Duodenal mucosa (tissue), 2 donors: ENCODE data around the gene PNMA5.
"Not testable (repeated sequence)": the region's sequence is repeated elsewhere in the genome, so short reads cannot be mapped to it uniquely, and the experiment has no call there.

Experiments used
- H3K27ac ChIP-seq: one replicate; pipeline ENCODE4 v1.7.0; 2013; ENCODE audit warnings: low read depth, low read length
- H3K27me3 ChIP-seq, 2 donors: one replicate each; pipeline ENCODE4 v1.7.0; 2013; ENCODE audit warnings: low read length in 2 of 2, control low read depth in 1 of 2; ENCODE audit not compliant: insufficient read depth in 2 of 2, control insufficient read depth in 1 of 2
- H3K36me3 ChIP-seq, 2 donors: one replicate each; pipeline ENCODE4 v1.7.0; 2013; ENCODE audit warnings: low read length in 2 of 2, control low read depth in 1 of 2; ENCODE audit not compliant: insufficient read depth in 2 of 2, control insufficient read depth in 1 of 2
- H3K4me1 ChIP-seq, 2 donors: one replicate each; pipeline ENCODE4 v1.7.0; 2013; ENCODE audit warnings: low read length in 2 of 2, control low read depth in 1 of 2; ENCODE audit not compliant: insufficient read depth in 2 of 2, control insufficient read depth in 1 of 2
- H3K4me3 ChIP-seq, 2 donors: one replicate each; pipeline ENCODE4 v1.7.0; 2013; ENCODE audit warnings: low read length in 2 of 2, low read depth in 1 of 2
- H3K9ac ChIP-seq, 2 donors: one replicate each; pipeline ENCODE4 v1.7.0; 2013; ENCODE audit warnings: low read length in 2 of 2, low read depth in 1 of 2
- H3K9me3 ChIP-seq, 2 donors: one replicate each; pipeline ENCODE4 v1.7.0; 2013; ENCODE audit warnings: low read length in 2 of 2, control low read depth in 1 of 2; ENCODE audit not compliant: control insufficient read depth in 1 of 2

Gene PNMA5

GRCh38 chrX:153003981-153004380 lies 10.1 kb upstream of the PNMA5 start:
- Histone ChIP-seq H3K4me1 (no peaks in the 10 kb centered on the region), H3K27ac (no peak overlapping the region), H3K9me3 (no peaks in the 10 kb centered on the region), H3K9ac (no peak overlapping the region), H3K27me3 (no peaks in the 10 kb centered on the region), H3K36me3 (no peaks in the 10 kb centered on the region), H3K4me3 (no peak overlapping the region)

- H3K9ac ChIP-seq, H3K27me3 ChIP-seq, H3K27ac ChIP-seq, H3K4me1 ChIP-seq, H3K4me3 ChIP-seq, H3K9me3 ChIP-seq, H3K36me3 ChIP-seq: not testable (repeated sequence)
Measured at GRCh38 chrX:153002182-153002581, 8.3 kb upstream of the PNMA5 start.

GRCh38 chrX:152997337-152997736 lies 3.4 kb upstream of the PNMA5 start:
- Histone ChIP-seq H3K9me3 (no peaks in the 10 kb centered on the region), H3K9ac (no peak overlapping the region), H3K36me3 (no peaks in the 10 kb centered on the region), H3K27ac (no peak overlapping the region), H3K4me1 (no peaks in the 10 kb centered on the region), H3K27me3 (no peaks in the 10 kb centered on the region), H3K4me3 (no peak overlapping the region)

- no peak overlapping the region for H3K9ac ChIP-seq
- no peaks in the 10 kb centered on the region for H3K36me3 ChIP-seq
- no peak overlapping the region for H3K4me3 ChIP-seq
- no peaks in the 10 kb centered on the region for H3K4me1 ChIP-seq
- no peaks in the 10 kb centered on the region for H3K9me3 ChIP-seq
- H3K27me3 ChIP-seq: no peaks in the 10 kb centered on the region
- no peak overlapping the region for H3K27ac ChIP-seq
Measured at GRCh38 chrX:152992115-152992514, 1.8 kb downstream of the PNMA5 start.

GRCh38 chrX:152991123-152991522 lies 2.8 kb downstream of the PNMA5 start:
- no peak overlapping the region for H3K4me3 ChIP-seq
- no peaks in the 10 kb centered on the region for H3K4me1 ChIP-seq
- H3K27me3 ChIP-seq: no peaks in the 10 kb centered on the region
- no peaks in the 10 kb centered on the region for H3K36me3 ChIP-seq
- no peak overlapping the region for H3K27ac ChIP-seq
- H3K9ac ChIP-seq: no peak overlapping the region
- H3K9me3 ChIP-seq: no peaks in the 10 kb centered on the region

- H3K27ac ChIP-seq: no peak overlapping the region
- H3K4me1 ChIP-seq: no peaks in the 10 kb centered on the region
- no peaks in the 10 kb centered on the region for H3K36me3 ChIP-seq
- H3K9ac ChIP-seq: no peak overlapping the region
- H3K9me3 ChIP-seq: no peaks in the 10 kb centered on the region
- no peaks in the 10 kb centered on the region for H3K27me3 ChIP-seq
- H3K4me3 ChIP-seq: no peak overlapping the region
Measured at GRCh38 chrX:152989292-152989658, 4.6 kb downstream of the PNMA5 start.

- Histone ChIP-seq H3K36me3 (no peaks in the 10 kb centered on the region), H3K27me3 (no peaks in the 10 kb centered on the region), H3K27ac (no peak overlapping the region), H3K4me3 (no peak overlapping the region), H3K4me1 (no peaks in the 10 kb centered on the region), H3K9ac (no peak overlapping the region), H3K9me3 (no peaks in the 10 kb centered on the region)
Measured at GRCh38 chrX:152988536-152989291, 5.2 kb downstream of the PNMA5 start.

- H3K36me3 ChIP-seq: no peaks in the 10 kb centered on the region
- no peaks in the 10 kb centered on the region for H3K4me1 ChIP-seq
- no peak overlapping the region for H3K27ac ChIP-seq
- no peak overlapping the region for H3K4me3 ChIP-seq
- H3K27me3 ChIP-seq: no peaks in the 10 kb centered on the region
- H3K9me3 ChIP-seq: no peaks in the 10 kb centered on the region
- no peak overlapping the region for H3K9ac ChIP-seq
Measured at GRCh38 chrX:152987801-152988200, 6.1 kb downstream of the PNMA5 start.

GRCh38 chrX:152987156-152987555 lies 6.8 kb downstream of the PNMA5 start:
- H3K4me3 ChIP-seq, H3K27me3 ChIP-seq: not testable (repeated sequence)

GRCh38 chrX:152985383-152985782 lies 8.5 kb downstream of the PNMA5 start:
- H3K27me3 ChIP-seq, H3K36me3 ChIP-seq, H3K4me3 ChIP-seq, H3K4me1 ChIP-seq, H3K9ac ChIP-seq, H3K9me3 ChIP-seq, H3K27ac ChIP-seq: not testable (repeated sequence)

More at GRCh38 chrX:152987156-152987555, 6.8 kb downstream of the PNMA5 start:
- H3K9ac ChIP-seq, H3K9me3 ChIP-seq, H3K27ac ChIP-seq, H3K4me1 ChIP-seq, H3K36me3 ChIP-seq: not testable (repeated sequence)

- H3K9ac ChIP-seq: no peak overlapping the region
- no peaks in the 10 kb centered on the region for H3K4me1 ChIP-seq
- H3K4me3 ChIP-seq: no peak overlapping the region
- no peaks in the 10 kb centered on the region for H3K9me3 ChIP-seq
- no peaks in the 10 kb centered on the region for H3K36me3 ChIP-seq
- no peak overlapping the region for H3K27ac ChIP-seq
- no peaks in the 10 kb centered on the region for H3K27me3 ChIP-seq
Measured at GRCh38 chrX:152968193-152968592, 25.7 kb downstream of the PNMA5 start.
